ENCODE data around the gene MON1A. TPM values are rescaled to one million over a fixed set of nuclear protein-coding genes. Genes with fewer than 3 reads are reported as not detected.

The MON1A gene
- total RNA-seq, 1 experiment from 2014 or later, result 5.1 TPM

DNA sequence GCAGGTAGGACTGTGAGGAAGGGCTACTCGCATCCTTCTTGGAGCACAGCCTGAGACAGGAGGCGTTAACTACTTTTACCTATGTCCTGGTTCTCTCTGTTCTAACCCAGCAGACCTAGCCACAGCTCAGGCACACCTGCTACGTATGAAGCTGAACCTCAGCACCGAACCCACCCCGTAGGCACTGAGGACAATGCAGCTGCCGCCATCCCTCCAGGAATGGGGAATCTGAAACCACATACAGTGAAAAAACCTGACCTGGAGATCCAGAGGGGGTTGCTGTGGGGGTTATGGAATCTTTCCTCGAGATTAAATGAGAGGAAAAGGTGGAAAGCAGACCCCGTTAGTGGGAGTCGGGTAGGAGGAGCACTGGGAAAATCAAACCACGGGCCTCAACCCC is 40.3 kb downstream of the MON1A start:
- DNase-seq (ENCODE audit: low read depth), result no peak

DNA sequence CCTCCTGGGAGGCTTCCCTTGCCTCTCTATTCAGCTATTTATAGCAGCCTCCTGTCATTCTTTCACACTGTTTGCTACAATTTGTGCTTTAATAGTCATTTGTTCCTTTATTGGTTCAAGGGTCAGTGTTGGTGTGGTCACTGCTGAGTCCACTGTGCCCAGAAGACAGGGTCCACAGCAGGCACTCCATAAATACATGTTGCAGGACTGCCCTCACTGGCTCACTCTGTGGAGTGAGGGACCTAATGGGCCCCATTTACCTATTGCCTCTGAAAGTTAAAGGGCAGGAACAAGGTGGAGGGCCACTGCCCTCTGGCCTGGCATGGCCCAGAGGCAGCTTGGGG is 42.7 kb downstream of the MON1A start:
- no peak for DNase-seq (ENCODE audit: low read depth)

GRCh38 chr3:49883998-49884397 is 45.6 kb downstream of the MON1A start:
- DNase-seq (ENCODE audit: low read depth), result peak; percentile 27

DNA sequence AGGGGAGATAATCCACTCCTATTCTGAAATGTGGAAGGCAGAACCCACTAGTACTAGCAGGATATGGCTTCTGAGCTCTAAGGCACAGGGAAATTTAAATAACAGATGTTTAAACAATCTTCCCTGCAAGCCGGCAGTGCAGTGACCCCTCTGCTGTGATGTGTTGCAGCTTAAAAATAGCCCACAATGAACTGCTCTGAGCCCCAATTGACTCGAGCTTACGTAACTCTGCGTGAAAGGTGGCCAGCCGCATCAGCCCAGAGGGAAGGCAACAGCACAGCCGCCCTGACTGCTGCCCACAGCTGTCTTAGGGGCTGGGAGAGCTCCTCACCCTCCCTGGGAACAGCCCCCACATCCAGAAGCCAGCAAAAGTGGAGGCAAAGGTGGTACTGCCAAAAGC is 47.4 kb downstream of the MON1A start:
- no peak for DNase-seq (ENCODE audit: low read depth)

DNA sequence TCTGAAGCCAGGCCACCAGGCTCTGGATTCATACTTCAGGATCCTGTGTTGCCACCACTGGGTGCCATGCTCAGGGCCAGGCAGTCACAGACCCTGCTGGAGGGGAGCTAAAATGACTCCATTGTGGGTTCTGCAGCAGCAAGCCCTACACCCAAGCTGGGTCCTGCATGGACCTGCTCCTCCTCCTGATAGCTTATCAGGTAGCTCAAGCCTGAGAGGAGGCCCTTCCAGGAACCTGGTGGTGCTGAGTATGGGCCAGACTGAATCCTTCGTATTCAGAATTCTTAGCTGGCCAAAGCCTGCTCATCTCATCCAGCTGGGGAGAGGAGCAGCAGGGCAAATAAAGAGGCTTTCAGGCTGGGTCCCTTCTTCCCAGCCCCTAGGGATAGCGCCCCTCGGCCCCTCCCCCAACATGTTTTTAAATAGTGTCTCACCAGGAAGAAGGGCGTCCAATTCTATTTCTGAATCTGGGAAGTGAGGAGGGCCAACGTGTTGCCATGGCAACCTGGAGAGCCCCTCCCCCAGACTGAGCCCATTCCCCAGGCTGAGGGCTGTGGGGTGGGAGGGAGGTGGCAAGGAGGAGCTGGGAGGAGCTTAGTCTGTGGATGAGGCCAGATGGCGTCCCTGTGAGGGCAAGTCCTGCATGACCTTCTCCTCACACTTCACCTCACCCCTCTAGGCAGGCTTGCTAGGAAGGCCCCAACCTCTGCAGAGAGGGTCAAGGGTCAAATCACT is 48.9 kb downstream of the MON1A start:
- no peak for DNase-seq (ENCODE audit: low read depth)

DNA sequence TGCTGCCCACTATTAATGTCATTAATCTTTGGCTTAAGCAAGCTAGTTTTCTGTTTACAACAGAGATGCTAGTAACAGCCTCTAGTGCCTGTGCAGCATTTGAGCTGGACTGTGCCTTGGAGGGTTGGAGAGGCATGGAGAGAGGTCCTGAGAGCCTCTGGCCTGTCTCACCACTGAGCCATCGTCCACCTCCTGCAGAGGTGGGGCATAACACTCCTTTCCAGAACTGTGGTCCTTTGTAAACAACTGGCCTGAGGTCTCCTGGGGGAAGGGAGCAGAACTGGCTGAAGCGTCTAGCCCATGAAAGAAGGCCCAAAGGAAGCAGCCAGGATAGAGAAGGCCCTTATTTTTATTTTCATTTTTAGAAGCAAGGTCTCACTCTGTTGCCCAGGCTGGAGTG is 49.9 kb downstream of the MON1A start:
- DNase-seq (ENCODE audit: low read depth), result no peak

DNA sequence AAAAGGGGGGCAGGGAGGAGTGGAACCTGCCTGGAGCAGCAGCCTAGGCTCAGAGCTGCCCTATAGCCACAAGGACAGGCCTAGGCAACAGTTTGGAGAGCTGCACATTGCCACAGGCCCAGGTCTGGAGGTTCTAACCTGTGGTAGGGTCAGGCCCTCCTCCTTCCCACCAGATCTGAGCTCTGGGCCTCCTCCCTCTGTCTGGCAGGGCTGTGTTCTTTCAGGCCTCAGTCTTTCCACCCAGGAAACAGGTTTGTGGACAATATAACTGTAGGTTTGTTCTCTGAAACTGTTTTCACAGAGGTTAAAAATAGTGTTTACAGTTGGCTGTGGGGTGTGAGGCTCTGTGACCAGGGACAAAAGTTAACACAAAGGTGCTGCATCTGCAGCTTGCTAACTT is 50.9 kb downstream of the MON1A start:
- DNase-seq (ENCODE audit: low read depth), result no peak

GRCh38 chr3:49877716-49878115 is 51.9 kb downstream of the MON1A start:
- no peak for DNase-seq (ENCODE audit: low read depth)

DNA sequence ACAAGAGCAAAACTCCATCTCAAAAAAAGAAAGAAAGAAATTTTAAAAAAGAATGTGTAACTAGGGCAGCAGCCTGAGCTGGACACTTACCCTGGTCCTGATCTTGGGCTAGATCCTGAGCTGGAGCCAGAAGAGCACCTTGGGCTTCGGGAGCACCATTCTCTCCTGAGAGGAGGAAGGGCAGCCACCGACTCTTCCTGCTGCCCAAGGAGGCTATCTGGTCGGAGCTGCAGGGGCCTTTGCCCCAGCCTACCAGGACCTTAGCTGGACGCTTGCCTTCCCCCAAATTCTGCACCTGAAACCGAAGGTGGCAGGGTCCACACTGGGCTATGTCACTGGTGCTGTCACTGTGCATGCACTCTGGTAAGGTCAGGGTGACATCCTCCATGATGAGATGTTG is 53.0 kb downstream of the MON1A start:
- no peak for DNase-seq (ENCODE audit: low read depth)

- no peak for DNase-seq (ENCODE audit: low read depth)
Measured at GRCh38 chr3:49873623-49874022, 56.0 kb downstream of the MON1A start.

DNA sequence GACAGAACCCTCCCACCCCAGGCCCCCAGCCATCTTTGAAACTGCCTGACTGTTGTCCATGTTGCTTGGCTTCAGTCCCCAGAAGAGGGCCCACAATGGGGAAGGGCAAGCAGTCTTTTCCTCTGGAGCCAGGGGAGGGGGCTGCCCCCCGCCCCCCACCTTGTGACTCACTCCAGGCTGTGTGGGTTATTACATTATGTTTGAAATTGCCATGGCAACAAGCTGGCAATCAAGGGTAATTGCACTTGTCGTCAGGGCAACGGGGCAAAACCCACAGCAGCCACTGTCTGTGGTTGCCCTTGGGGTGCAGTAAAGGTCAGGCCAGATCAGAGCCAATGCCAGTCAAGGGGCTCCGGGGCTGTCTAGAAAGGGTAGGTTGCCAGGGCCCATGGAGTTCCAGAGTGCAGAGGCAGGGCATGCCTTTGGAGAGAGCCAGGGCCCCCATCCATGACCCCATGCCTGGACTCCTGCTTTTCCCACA is 56.8 kb downstream of the MON1A start:
- DNase-seq (ENCODE audit: low read depth), result peak; percentile 75

GRCh38 chr3:49871531-49872153 is 58.0 kb downstream of the MON1A start:
- peak; percentile 24 for DNase-seq (ENCODE audit: low read depth)

DNA sequence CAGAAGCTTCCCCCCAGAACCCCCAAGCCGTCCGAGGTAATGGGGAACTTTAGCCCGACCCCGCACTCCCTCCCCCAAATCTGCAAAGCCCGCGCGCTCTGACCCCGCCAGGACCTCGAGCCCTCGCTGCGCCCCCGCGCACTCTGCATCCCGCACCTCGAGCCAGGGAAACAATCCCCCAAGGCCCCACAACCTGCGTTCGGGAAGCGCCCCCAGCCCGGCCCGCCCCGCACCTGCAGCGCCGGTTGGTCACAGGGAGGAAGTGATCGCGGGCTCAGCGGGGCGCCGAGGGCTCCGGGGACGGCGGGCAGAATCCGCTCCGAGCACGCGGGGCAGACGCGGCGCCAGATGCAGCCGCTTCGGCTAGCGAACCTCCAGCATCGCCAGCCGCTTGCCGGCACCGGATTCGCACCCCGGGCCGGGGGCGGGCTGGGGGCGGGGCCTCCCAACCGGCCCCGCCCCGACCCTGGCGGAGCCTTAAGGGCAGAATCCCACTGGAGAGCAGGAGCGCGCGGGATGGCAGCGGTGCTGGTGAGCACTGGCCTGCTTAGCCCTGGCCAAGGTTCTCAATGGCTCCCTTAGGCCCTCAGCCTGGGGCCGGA is 60.0 kb downstream of the MON1A start, which contains the start of gene CAMKV:
Gene CAMKV (minus strand): TSS at position 382 of the 602 bp plus-strand sequence. CDS start 7,518 bp downstream, outside the sequence.
- DNase-seq (ENCODE audit: low read depth), result no peak

GRCh38 chr3:49868862-49869466 is 60.6 kb downstream of the MON1A start:
- DNase-seq (ENCODE audit: low read depth), result no peak

GRCh38 chr3:49867871-49868321 is 61.7 kb downstream of the MON1A start:
- DNase-seq (ENCODE audit: low read depth), result peak; percentile 41

DNA sequence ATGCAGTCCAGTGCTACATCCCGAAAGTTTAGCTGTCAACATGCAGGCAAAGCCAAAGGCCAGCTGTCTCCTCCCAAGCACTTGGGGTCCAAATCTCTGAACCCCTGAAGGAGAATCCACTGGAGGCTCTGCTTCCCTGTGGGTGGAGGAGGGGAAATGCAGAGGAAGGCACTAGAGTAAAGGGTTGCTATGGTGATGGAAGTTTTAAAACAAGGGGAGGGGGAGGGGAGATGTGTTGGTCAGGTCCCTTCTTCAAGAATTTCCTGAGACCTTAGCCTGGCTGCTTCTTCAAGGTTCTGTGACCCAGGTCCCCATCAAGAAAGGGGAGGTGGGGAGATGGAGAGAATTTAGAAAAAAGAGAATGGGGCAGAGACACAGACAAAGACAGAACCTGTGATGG is 62.2 kb downstream of the MON1A start:
- no peak for DNase-seq (ENCODE audit: low read depth)

DNA sequence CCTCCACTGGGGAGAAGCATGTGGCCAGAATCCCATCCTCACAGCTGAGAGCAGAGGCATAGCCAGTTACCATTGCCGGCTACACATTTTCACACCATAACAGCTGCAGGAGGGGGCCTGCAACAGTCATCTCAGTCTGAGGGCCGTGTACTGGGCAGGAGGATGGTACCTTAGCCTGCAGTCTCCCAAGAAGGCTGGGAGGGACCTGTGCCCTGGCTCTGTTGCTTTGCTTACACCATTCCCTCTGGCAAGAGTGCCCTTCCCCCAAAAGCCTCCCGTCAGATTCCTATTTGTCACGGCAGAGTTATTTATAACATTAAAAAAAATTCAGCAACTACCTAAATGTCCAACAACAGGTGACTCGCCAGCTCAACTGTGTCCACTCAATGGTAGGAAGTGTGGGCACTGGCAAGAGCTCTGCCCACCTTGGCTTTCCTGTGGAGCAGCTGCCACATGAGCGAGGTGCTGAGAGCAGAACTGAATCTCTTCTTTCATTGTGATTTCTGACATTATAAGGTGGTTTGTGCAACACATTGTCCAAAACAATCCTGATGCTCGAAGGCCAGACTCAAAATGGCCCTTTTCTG is 64.3 kb downstream of the MON1A start:
- DNase-seq (ENCODE audit: low read depth), result no peak

- DNase-seq (ENCODE audit: low read depth), result no peak
Measured at GRCh38 chr3:49864505-49864904, 65.1 kb downstream of the MON1A start.

DNA sequence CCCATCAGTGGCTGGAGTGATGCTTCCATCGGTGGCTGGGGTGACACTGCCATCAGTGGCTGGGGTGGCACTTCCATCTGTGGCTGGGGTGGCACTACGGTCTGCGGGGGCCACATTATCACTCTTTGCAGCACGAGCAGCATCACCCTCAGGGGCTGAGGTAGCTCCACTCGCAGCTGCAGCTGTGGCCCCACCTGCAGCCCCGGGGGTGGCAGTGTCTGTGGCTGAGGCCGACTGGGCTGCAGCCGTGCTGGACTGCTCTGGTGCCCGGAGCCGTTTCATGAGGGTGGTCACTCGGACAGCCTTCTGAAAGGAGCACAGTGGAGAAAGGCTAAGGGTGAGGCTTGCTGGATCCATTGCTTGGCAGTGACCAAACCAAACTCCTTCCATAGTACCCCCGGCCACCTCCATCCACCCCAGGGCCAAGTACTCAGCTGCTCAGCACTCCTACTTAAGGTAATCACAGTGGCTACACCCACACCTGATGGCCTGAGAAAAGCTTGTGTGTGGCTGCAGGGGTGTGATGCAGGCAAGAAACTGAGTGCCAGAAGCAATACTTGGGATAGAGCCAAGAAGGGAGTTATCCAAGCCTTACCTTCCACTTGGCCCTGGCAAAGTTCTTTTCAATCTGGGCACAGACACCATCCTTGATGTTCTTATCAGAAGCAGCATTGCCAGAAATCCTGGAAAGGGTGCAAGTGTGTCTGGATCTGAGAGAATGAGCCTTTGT is 69.9 kb downstream of the MON1A start:
- DNase-seq (ENCODE audit: low read depth), result no peak
